ENCODE measurements around the gene NCKAP5.

GRCh38 chr2:132859590-132859989 lies 708.7 kb downstream of the NCKAP5 start:
- no peak for TF ChIP-seq CTCF (IDR thresholded peaks at IDR 0.05; ENCODE audit: low read length)
- no peak for TF ChIP-seq EZH2 (IDR thresholded peaks at IDR 0.05; ENCODE audit: borderline replicate concordance, low read length)
